ENCODE results near the gene RNF157.

RNF157 gene

GRCh38 chr17:76122431-76123190 lies 117.7 kb downstream of the RNF157 start:
- DNase-seq: no peak

- DNase-seq: no peak
These were observed 118.3 kb downstream of the RNF157 start for GRCh38 chr17:76121932-76122430.

GRCh38 chr17:76120658-76121008 lies 119.7 kb downstream of the RNF157 start:
- DNase-seq: no peak

GRCh38 chr17:76119409-76120371 lies 120.6 kb downstream of the RNF157 start:
- DNase-seq: no peak

- DNase-seq: no peak
These were observed 125.0 kb downstream of the RNF157 start for GRCh38 chr17:76115138-76115754.

- no peak for DNase-seq
These were observed 128.3 kb downstream of the RNF157 start for GRCh38 chr17:76111956-76112355.

- DNase-seq: no peak
These were observed 132.8 kb downstream of the RNF157 start for GRCh38 chr17:76107509-76107908.

- DNase-seq: no peak
These were observed 133.6 kb downstream of the RNF157 start for GRCh38 chr17:76106703-76107102.

- DNase-seq: no peak
These were observed 135.4 kb downstream of the RNF157 start for GRCh38 chr17:76104896-76105231.

GRCh38 chr17:76104140-76104895 lies 136.0 kb downstream of the RNF157 start:
- no peak for DNase-seq

GRCh38 chr17:76103274-76104139 lies 136.8 kb downstream of the RNF157 start, which contains the start of gene EXOC7:
Gene EXOC7 (minus strand): TSS chr17:76103787. CDS start chr17:76103692, 95 bp downstream.
- DNase-seq: peak; percentile 91

- DNase-seq: no peak
These were observed 137.4 kb downstream of the RNF157 start for GRCh38 chr17:76102944-76103273.

- DNase-seq: no peak
These were observed 142.5 kb downstream of the RNF157 start for GRCh38 chr17:76097716-76098295.

- DNase-seq: no peak
These were observed 144.3 kb downstream of the RNF157 start for GRCh38 chr17:76095943-76096342.

GRCh38 chr17:76094046-76094445 lies 146.2 kb downstream of the RNF157 start:
- no peak for DNase-seq

GRCh38 chr17:76092526-76093413 lies 147.5 kb downstream of the RNF157 start:
- no peak for DNase-seq

Data from central memory CD4-positive, alpha-beta T cell (primary cell).